Measurements from ENCODE around the gene GOSR2.

The GOSR2 gene

GRCh38 chr17:46977348-46977747 lies 54.4 kb downstream of the GOSR2 start:
- no peaks in the 10 kb centered on the region for H3K4me1 ChIP-seq
- no peak overlapping the region for H3K4me3 ChIP-seq (ENCODE audit: low read depth, low read length)
- H3K9ac ChIP-seq, result no peak overlapping the region
- no peaks in the 10 kb centered on the region for H3K9me3 ChIP-seq (ENCODE audit: control insufficient read depth, low read length)
- H3K4me2 ChIP-seq (ENCODE audit: low read length), result no peak overlapping the region
- TF ChIP-seq CTCF (IDR thresholded peaks at IDR 0.05), result peak; percentile 7
- peak overlapping the region; percentile 15 for H2AFZ ChIP-seq
- no peaks in the 10 kb centered on the region for H3K79me2 ChIP-seq
- no peaks in the 10 kb centered on the region for H3K36me3 ChIP-seq (ENCODE audit: control insufficient read depth, insufficient read depth, low read length)
- no peak overlapping the region for H3K27ac ChIP-seq
- H3K27me3 ChIP-seq (ENCODE audit: control insufficient read depth, insufficient read depth, low read length), result no peaks in the 10 kb centered on the region

GRCh38 chr17:46977750-46978488 lies 55.0 kb downstream of the GOSR2 start:
- Histone ChIP-seq H3K27me3 (ENCODE audit: control insufficient read depth, insufficient read depth, low read length) (no peaks in the 10 kb centered on the region), H3K36me3 (ENCODE audit: control insufficient read depth, insufficient read depth, low read length) (no peaks in the 10 kb centered on the region), H3K9ac (no peak overlapping the region), H3K4me2 (ENCODE audit: low read length) (peak overlapping the region; percentile 73), H3K4me3 (ENCODE audit: low read depth, low read length) (no peak overlapping the region), H3K4me1 (no peaks in the 10 kb centered on the region), H3K9me3 (ENCODE audit: control insufficient read depth, low read length) (no peaks in the 10 kb centered on the region), H3K27ac (no peak overlapping the region), H3K79me2 (no peaks in the 10 kb centered on the region), H2AFZ (peak overlapping the region; percentile 26)
- no peak for TF ChIP-seq CTCF (IDR thresholded peaks at IDR 0.05)

GRCh38 chr17:46978489-46979146 lies 55.7 kb downstream of the GOSR2 start:
- H3K4me2 ChIP-seq (ENCODE audit: low read length), result peak overlapping the region; percentile 73
- H2AFZ ChIP-seq, result peak overlapping the region; percentile 26
- no peaks in the 10 kb centered on the region for H3K27me3 ChIP-seq (ENCODE audit: control insufficient read depth, insufficient read depth, low read length)
- peak overlapping the region; percentile 37 for H3K4me3 ChIP-seq (ENCODE audit: low read depth, low read length)
- no peak overlapping the region for H3K27ac ChIP-seq
- H3K9me3 ChIP-seq (ENCODE audit: control insufficient read depth, low read length), result no peaks in the 10 kb centered on the region
- no peaks in the 10 kb centered on the region for H3K79me2 ChIP-seq
- H3K4me1 ChIP-seq, result no peaks in the 10 kb centered on the region
- no peaks in the 10 kb centered on the region for H3K36me3 ChIP-seq (ENCODE audit: control insufficient read depth, insufficient read depth, low read length)
- no peak for TF ChIP-seq CTCF (IDR thresholded peaks at IDR 0.05)
- no peak overlapping the region for H3K9ac ChIP-seq

- Histone ChIP-seq H3K9ac (no peak within 1 kb of the TSS), H3K79me2 (no peaks in the 10 kb centered on the region), H3K4me3 (ENCODE audit: low read depth, low read length) (peak within 1 kb of the TSS; percentile 37), H3K4me2 (ENCODE audit: low read length) (peak within 1 kb of the TSS; percentile 73), H3K27ac (no peak within 1 kb of the TSS), H3K36me3 (ENCODE audit: control insufficient read depth, insufficient read depth, low read length) (no peaks in the 10 kb centered on the region), H3K27me3 (ENCODE audit: control insufficient read depth, insufficient read depth, low read length) (no peaks in the 10 kb centered on the region), H2AFZ (peak within 1 kb of the TSS; percentile 26), H3K9me3 (ENCODE audit: control insufficient read depth, low read length) (no peaks in the 10 kb centered on the region), H3K4me1 (no peaks in the 10 kb centered on the region)
- TF ChIP-seq CTCF (IDR thresholded peaks at IDR 0.05), result no peak
Measured at GRCh38 chr17:46979147-46979863, 56.3 kb downstream of the GOSR2 start, which contains the start of gene RPRML. Gene RPRML, minus strand, starts transcription at chr17:46979253. Its CDS starts 246 bp downstream, at chr17:46979007.
